Suprapubic skin (tissue), 4 donors: ENCODE results near the gene ETV7. TPM values are rescaled to one million over a fixed set of nuclear protein-coding genes. Genes with fewer than 3 reads are reported as not detected.

ENCODE experiments used
- DNase-seq, 2 donors: peaks; one replicate each; pipeline ENCODE4 v3.0.0-alpha.2; 2019; ENCODE audit warnings: low spot score in 2 of 2
- H3K27ac ChIP-seq: fragments of 200-600 bp; sonication (generic); one replicate; pipeline ENCODE4 v1.5.1; 2019
- H3K27me3 ChIP-seq: fragments of 200-600 bp; sonication (generic); one replicate; pipeline ENCODE4 v1.5.1; 2019
- H3K36me3 ChIP-seq: fragments of 200-600 bp; sonication (generic); one replicate; pipeline ENCODE4 v1.5.1; 2019
- H3K4me1 ChIP-seq: fragments of 200-600 bp; sonication (generic); one replicate; pipeline ENCODE4 v1.5.1; 2019
- H3K4me3 ChIP-seq: fragments of 200-600 bp; sonication (generic); one replicate; pipeline ENCODE4 v1.5.1; 2019; ENCODE audit warnings: mild to moderate bottlenecking
- H3K9me3 ChIP-seq: fragments of 200-600 bp; sonication (generic); one replicate; pipeline ENCODE4 v1.5.1; 2019
- CTCF ChIP-seq, 2 donors: fragments of 200-600 bp in 1 of 2; fragments of 450-650 bp in 1 of 2; sonication (generic) in 1 of 2; IDR thresholded peaks; one replicate each; pipeline ENCODE4 v1.5.1; 2016 to 2019; ENCODE audit warnings: antibody characterized with exemption in 2 of 2, mild to moderate bottlenecking in 1 of 2, moderate library complexity in 1 of 2
- EP300 ChIP-seq: sonication (generic); formaldehyde crosslinking; IDR thresholded peaks from one replicate; pipeline ENCODE4 v1.6.1; 2017; ENCODE audit warnings: antibody characterized with exemption
- POLR2A ChIP-seq, 2 donors: fragments of 450-650 bp; IDR thresholded peaks; one replicate each; pipeline ENCODE4 v1.6.1; 2017; ENCODE audit warnings: antibody characterized with exemption in 2 of 2, mild to moderate bottlenecking in 2 of 2, moderate library complexity in 2 of 2
- POLR2AphosphoS5 ChIP-seq, 3 donors: sonication (generic); formaldehyde crosslinking; IDR thresholded peaks; one replicate each; pipeline ENCODE4 v1.6.1; 2017; ENCODE audit warnings: antibody characterized with exemption in 3 of 3
- WGBS: methylation state at CpG from one replicate; pipeline ENCODE4 v1.1.5; 2018; 5-methylcytosine and 5-hydroxymethylcytosine counted together
- total RNA-seq, 4 donors: library from RNA; depleted of rRNA; stranded (reverse); fragments of >200 nt; gene quantifications; one replicate each; pipeline ENCODE4 v1.1.0, GENCODE V29; 2016

ETV7 gene
- total RNA-seq, 4 donors from 2014 or later = 5.9 to 13.0 (median 9.5) TPM

GRCh38 chr6:36318690-36319435 is 68.6 kb downstream of the ETV7 start:
- Histone ChIP-seq H3K4me1 (peaks cover 2% of the 10 kb centered on the region), H3K27ac (no peak overlapping the region), H3K9me3 (no peaks in the 10 kb centered on the region), H3K4me3 (no peak overlapping the region), H3K27me3 (no peaks in the 10 kb centered on the region), H3K36me3 (no peaks in the 10 kb centered on the region)
- DNase-seq = no peak
- TF ChIP-seq EP300 (no peak), CTCF (IDR thresholded peaks at IDR 0.05) (no peak), POLR2AphosphoS5 (IDR thresholded peaks at IDR 0.05) (no peak), POLR2A (IDR thresholded peaks at IDR 0.05) (no peak)
- WGBS = 69% methylated on average over 6 of the region's 6 CpGs

- Histone ChIP-seq H3K4me1 (peaks cover 12% of the 10 kb centered on the region), H3K4me3 (no peak overlapping the region), H3K27ac (no peak overlapping the region), H3K36me3 (no peaks in the 10 kb centered on the region), H3K27me3 (no peaks in the 10 kb centered on the region), H3K9me3 (no peaks in the 10 kb centered on the region)
- DNase-seq = no peak
- WGBS = 90% methylated on average over 2 of the region's 2 CpGs
- TF ChIP-seq POLR2A (IDR thresholded peaks at IDR 0.05) = no peak
- no peak for TF ChIP-seq CTCF (IDR thresholded peaks at IDR 0.05)
- no peak for TF ChIP-seq POLR2AphosphoS5 (IDR thresholded peaks at IDR 0.05)
Observed at GRCh38 chr6:36317623-36318022, 69.8 kb downstream of the ETV7 start.

Other genes starting within 250 kb of the ETV7 start
- gene BRPF3, start 190.9 kb downstream of the ETV7 start, total RNA-seq = 10 to 100 TPM; 19.3 to 28.5 (median 20.5) TPM
- gene PNPLA1, start 117.6 kb downstream of the ETV7 start, total RNA-seq = 10 to 100 TPM; 15.7 to 40.3 (median 32.9) TPM
- gene BNIP5, start 50.8 kb downstream of the ETV7 start, total RNA-seq = under 1 TPM in 1 of 4 donors, not detected in 3; 0.11 TPM
- gene PXT1, start 55.2 kb upstream of the ETV7 start, total RNA-seq = not detected
- 10 to 100 TPM; 39.3 to 63.3 (median 56.9) TPM for gene KCTD20, start 55.3 kb upstream of the ETV7 start, total RNA-seq
- 10 to 100 TPM; 23.0 to 33.8 (median 27.0) TPM for gene STK38, start 159.8 kb upstream of the ETV7 start, total RNA-seq
- gene SRSF3, start 206.7 kb upstream of the ETV7 start, total RNA-seq = 100 to 1,000 TPM; 152 to 180 (median 167) TPM